H1 (cell line): Measurements from ENCODE around the gene NFIX. TPM values are rescaled to one million over a fixed set of nuclear protein-coding genes. Genes with fewer than 3 reads are reported as not detected.
A peak's percentile ranks its signal among the peaks of the same experiment; 100 is the strongest.

ENCODE experiments used
- ATF3 ChIP-seq: IDR thresholded peaks from 2 replicates; pipeline ENCODE4 v1.6.1; 2011; ENCODE audit warnings: low read depth, mild to moderate bottlenecking, low read length; ENCODE audit not compliant: insufficient read depth
- CHD7 ChIP-seq: fragments of 300-600 bp; sonication (generic); IDR thresholded peaks from 2 replicates; pipeline ENCODE4 v1.7.1; 2012; ENCODE audit warnings: low read length, moderate library complexity, mild to moderate bottlenecking, inconsistent platforms; ENCODE audit not compliant: insufficient replicate concordance
- FOSL1 ChIP-seq: IDR thresholded peaks from 2 replicates; pipeline ENCODE4 v1.6.1; 2011; ENCODE audit warnings: mild to moderate bottlenecking, low read depth, low read length, moderate library complexity; ENCODE audit not compliant: insufficient read depth
- GTF2F1 ChIP-seq: IDR thresholded peaks from 2 replicates; pipeline ENCODE4 v1.6.1; 2012; ENCODE audit warnings: low read depth, low read length, improper control_type of control experiment, borderline replicate concordance
- HDAC6 ChIP-seq: IDR thresholded peaks from one replicate; pipeline ENCODE4 v1.7.1; 2012; ENCODE audit warnings: low read depth, mild to moderate bottlenecking, inconsistent platforms, low read length, moderate library complexity
- RAD21 ChIP-seq, 2 experiments: IDR thresholded peaks in 1 of 2; conservative IDR thresholded peaks in 1 of 2; 2 replicates each; pipeline ENCODE4 v1.6.1; 2011; ENCODE audit warnings: low read depth in 2 of 2, low read length in 2 of 2, improper control_type of control experiment in 1 of 2, inconsistent platforms in 1 of 2, mild to moderate bottlenecking in 1 of 2, moderate library complexity in 1 of 2
- RBBP5 ChIP-seq: IDR thresholded peaks from 2 replicates; pipeline ENCODE4 v1.7.1; 2012; ENCODE audit warnings: low read depth, mild to moderate bottlenecking, inconsistent platforms, low read length, moderate library complexity, borderline replicate concordance
- SAP30 ChIP-seq: fragments of 300-600 bp; sonication (generic); IDR thresholded peaks from 2 replicates; pipeline ENCODE4 v1.7.1; 2012; ENCODE audit warnings: low read length, moderate library complexity, mild to moderate bottlenecking, inconsistent platforms; ENCODE audit not compliant: insufficient read depth, insufficient replicate concordance
- SP1 ChIP-seq: IDR thresholded peaks from 2 replicates; pipeline ENCODE4 v1.6.1; 2011; ENCODE audit warnings: low read depth, low read length
- polyA plus RNA-seq, 7 experiments: library from polyadenylated mRNA; depleted of rRNA in 3 of 7; stranded (reverse) in 5 of 7; unstranded in 2 of 7; fragments of >200 nt in 5 of 7; fragments of 200-250 nt in 2 of 7; gene quantifications; 1 replicate in 5 of 7; 2 replicates in 1 of 7; 4 replicates in 1 of 7; pipeline versions ENCODE4 v1.2.1 to v1.2.3, GENCODE V29; 2011 to 2013; ENCODE audit warnings: missing spikeins in 2 of 7, mixed read lengths in 2 of 7
- total RNA-seq: library from RNA; stranded (reverse); fragmentation: NEBNext Ultra II Directional; extraction: Animal tissue kit (Norgen Biotek cat#: 25700); gene quantifications from 2 replicates; pipeline ENCODE4 v1.2.1, GENCODE V29; 2021

NFIX gene
- total and polyA plus RNA-seq, 2 of the 8 experiments (the other 6 are each of a cell fraction or from before 2014, with no cell fraction given), result 0.03 to 0.20 TPM

GRCh38 chr19:13118424-13119193, 123.3 kb downstream of the NFIX start (continued):
- TF ChIP-seq CHD7 (no peak), RAD21 (IDR thresholded peaks at IDR 0.05 in 1 of 2, conservative IDR thresholded peaks at IDR 0.05 in 1 of 2; ENCODE audit: low read depth in 2 of 2, low read length in 2 of 2) (no peak), RBBP5 (peak; percentile 42; the same call in 1 of the 2 replicates), FOSL1 (no peak), HDAC6 (no peak), SAP30 (no peak), SP1 (peak; percentile 82), GTF2F1 (no peak), ATF3 (no peak)
